Natural killer cell (primary cell): Measurements from ENCODE around the gene GRK2. TPM values are rescaled to one million over a fixed set of nuclear protein-coding genes. Genes with fewer than 3 reads are reported as not detected.

Experiments used
- ATAC-seq, 3 donors: fragments of 150-1000 bp in 2 of 3; fragments of 200-7000 bp in 1 of 3; cut with Tn5 transposase; 1 replicate in 1 of 3; 2 replicates in 2 of 3; pipeline ENCODE4 v1.10.0; 2021; ENCODE audit warnings: mild to moderate bottlenecking in 2 of 3, moderate library complexity in 2 of 3
- DNase-seq, 2 donors: peaks; one replicate each; pipeline versions ENCODE4 v3.0.0 to v3.0.0-alpha.2; 2013 to 2021; ENCODE audit warnings: mixed read lengths in 1 of 2
- H3K27ac ChIP-seq: one replicate; pipeline ENCODE4 v1.5.1; 2013; ENCODE audit warnings: mild to moderate bottlenecking, low read length
- H3K27me3 ChIP-seq: one replicate; pipeline ENCODE4 v1.6.1; 2013; ENCODE audit warnings: low read length; ENCODE audit not compliant: control insufficient read depth, insufficient read depth
- H3K36me3 ChIP-seq: one replicate; pipeline ENCODE4 v1.6.1; 2013; ENCODE audit warnings: low read length; ENCODE audit not compliant: control insufficient read depth, insufficient read depth
- H3K4me1 ChIP-seq: one replicate; pipeline ENCODE4 v1.6.1; 2013; ENCODE audit warnings: low read length; ENCODE audit not compliant: control insufficient read depth, insufficient read depth
- H3K4me3 ChIP-seq: one replicate; pipeline ENCODE4 v1.5.1; 2013; ENCODE audit warnings: low read length
- H3K9me3 ChIP-seq: one replicate; pipeline ENCODE4 v1.6.1; 2013; ENCODE audit warnings: low read length; ENCODE audit not compliant: control insufficient read depth, insufficient read depth
- H3K27ac Mint-ChIP-seq, 2 donors: one replicate each; pipeline ENCODE4 v1.8.0; 2022; ENCODE audit warnings: mild to moderate bottlenecking in 2 of 2, mixed read lengths in 2 of 2, moderate library complexity in 1 of 2
- H3K27me3 Mint-ChIP-seq, 2 donors: one replicate each; pipeline ENCODE4 v1.8.0; 2022; ENCODE audit warnings: low read depth in 2 of 2, mixed read lengths in 2 of 2
- H3K36me3 Mint-ChIP-seq: one replicate; pipeline ENCODE4 v1.8.0; 2022; ENCODE audit warnings: mixed read lengths
- H3K4me1 Mint-ChIP-seq, 2 donors: one replicate each; pipeline ENCODE4 v1.8.0; 2022; ENCODE audit warnings: mixed read lengths in 2 of 2
- H3K4me3 Mint-ChIP-seq: one replicate; pipeline ENCODE4 v1.8.0; 2022; ENCODE audit warnings: mild to moderate bottlenecking, moderate library complexity, mixed read lengths
- H3K9me3 Mint-ChIP-seq, 2 donors: one replicate each; pipeline ENCODE4 v1.8.0; 2022; ENCODE audit warnings: mixed read lengths in 2 of 2
- CTCF ChIP-seq: fragments of 200-600 bp; IDR thresholded peaks from one replicate; pipeline ENCODE4 v1.8.0; 2022; ENCODE audit warnings: antibody characterized with exemption
- whole genome bisulfite sequencing: methylation state at CpG from one replicate; pipeline ENCODE4 v1.1.7; 2013; ENCODE audit warnings: missing lambda C conversion rate; ENCODE audit not compliant: insufficient coverage; 5-methylcytosine and 5-hydroxymethylcytosine counted together
- intact Hi-C: fragments of 100-400 bp; cut with micrococcal nuclease; formaldehyde crosslinking; loops from one replicate; pipeline ENCODE4 v1.14.2; 2022
- total RNA-seq, 4 donors: library from RNA; stranded (reverse); fragments of 120-200 nt in 1 of 4; gene quantifications; one replicate each; pipeline versions ENCODE4 v1.2.3 to v1.2.4, GENCODE V29; 2013 to 2022

Gene GRK2
- total RNA-seq, 3 donors from 2014 or later (not counting 1 experiment from before 2014, with no cell fraction given), result 390 to 482 (median 441) TPM

- DNase-seq (no peak), ATAC-seq (no peak)
- no peak for TF ChIP-seq CTCF
- Histone ChIP-seq H3K36me3 (peaks cover 15% of the 10 kb centered on the region), H3K27ac (no peak overlapping the region), H3K4me3 (no peak overlapping the region), H3K4me1 (peaks cover 32% of the 10 kb centered on the region), H3K27me3 (no peaks in the 10 kb centered on the region), H3K9me3 (no peaks in the 10 kb centered on the region)
- Mint-ChIP-seq H3K36me3 (no peaks in the 10 kb centered on the region), H3K27ac (no peak overlapping the region), H3K4me3 (no peak overlapping the region), H3K9me3 (no peaks in the 10 kb centered on the region), H3K4me1 (peaks cover 18 to 25% of the 10 kb centered on the region in 2 donors), H3K27me3 (no peaks in the 10 kb centered on the region)
- WGBS, result 95% methylated on average over 11 of the region's 11 CpGs
- intact Hi-C loops, result no loop called here
These were observed 42.9 kb downstream of the GRK2 start for GRCh38 chr11:67309166-67309565.

DNA sequence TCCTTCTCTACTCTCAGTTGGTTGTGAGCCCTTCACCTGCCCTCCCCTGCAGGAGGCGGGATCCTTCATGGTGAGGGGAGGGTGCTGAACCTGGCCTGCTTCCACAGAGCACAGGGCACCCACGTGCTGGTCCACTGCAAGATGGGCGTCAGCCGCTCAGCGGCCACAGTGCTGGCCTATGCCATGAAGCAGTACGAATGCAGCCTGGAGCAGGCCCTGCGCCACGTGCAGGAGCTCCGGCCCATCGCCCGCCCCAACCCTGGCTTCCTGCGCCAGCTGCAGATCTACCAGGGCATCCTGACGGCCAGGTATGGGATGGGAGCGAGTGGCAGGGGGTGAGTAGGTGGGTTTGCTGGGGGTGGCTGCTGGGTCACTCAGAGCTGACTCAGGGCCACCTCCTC lies 43.4 kb downstream of the GRK2 start:
- H3K4me3 ChIP-seq, result no peak overlapping the region
- Mint-ChIP-seq H3K27me3 (no peaks in the 10 kb centered on the region), H3K4me3 (no peak overlapping the region), H3K9me3 (no peaks in the 10 kb centered on the region), H3K4me1 (peaks cover 15 to 23% of the 10 kb centered on the region in 2 donors), H3K36me3 (no peaks in the 10 kb centered on the region), H3K27ac (no peak overlapping the region)
- peaks cover 27% of the 10 kb centered on the region for H3K4me1 ChIP-seq
- intact Hi-C loops, result no loop called here
- ATAC-seq (no peak), DNase-seq (no peak)
- no peak for TF ChIP-seq CTCF
- no peaks in the 10 kb centered on the region for H3K27me3 ChIP-seq
- WGBS, result 95% methylated on average over 14 of the region's 14 CpGs
- peaks cover 15% of the 10 kb centered on the region for H3K36me3 ChIP-seq
- H3K9me3 ChIP-seq, result no peaks in the 10 kb centered on the region
- no peak overlapping the region for H3K27ac ChIP-seq

DNA sequence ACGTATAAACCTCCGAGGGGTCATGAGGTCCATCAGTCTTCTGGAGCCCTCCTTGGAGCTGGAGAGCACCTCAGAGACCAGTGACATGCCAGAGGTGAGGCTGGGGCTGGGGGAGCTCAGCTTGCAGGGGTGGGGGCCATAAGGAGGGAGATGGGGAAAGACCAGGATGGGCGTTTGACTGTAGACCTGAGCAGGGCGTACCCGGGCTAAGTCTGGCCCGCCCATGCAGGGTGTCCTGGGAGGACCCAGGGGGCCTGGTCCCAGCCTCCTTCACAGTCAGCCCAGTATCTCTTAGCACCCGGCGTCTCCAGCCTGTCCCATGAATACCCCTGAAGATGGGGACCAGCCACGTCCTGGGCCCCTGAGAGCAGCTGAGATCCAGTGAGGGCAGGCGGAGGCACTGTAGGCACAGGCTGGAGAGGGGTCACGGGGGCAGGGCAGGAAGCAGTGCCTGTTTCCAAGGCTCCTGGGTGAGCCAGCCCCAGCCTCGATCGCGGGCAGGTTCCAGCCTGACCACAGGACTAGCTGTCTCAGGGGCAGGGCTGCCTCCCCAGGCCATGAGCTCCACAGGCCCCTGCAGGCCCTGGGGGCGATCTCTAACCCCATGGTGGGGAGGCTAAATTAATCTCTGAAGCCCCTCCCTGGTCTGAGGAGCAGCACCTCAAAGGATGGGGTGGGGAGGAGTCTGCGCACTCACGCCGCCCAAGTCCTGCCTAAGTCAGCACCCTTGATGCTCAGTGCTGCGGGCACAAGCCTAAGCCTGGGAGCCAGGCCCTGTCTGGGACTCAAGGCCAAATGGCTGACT lies 44.2 kb downstream of the GRK2 start:
- Mint-ChIP-seq H3K4me1 (peaks cover 13 to 20% of the 10 kb centered on the region in 2 donors), H3K36me3 (no peaks in the 10 kb centered on the region), H3K27me3 (no peaks in the 10 kb centered on the region), H3K4me3 (no peak overlapping the region), H3K9me3 (no peaks in the 10 kb centered on the region), H3K27ac (no peak overlapping the region)
- 95% methylated on average over 19 of the region's 19 CpGs for WGBS
- peaks cover 15% of the 10 kb centered on the region for H3K36me3 ChIP-seq
- H3K4me3 ChIP-seq, result no peak overlapping the region
- DNase-seq (no peak), ATAC-seq (no peak)
- no peak for TF ChIP-seq CTCF
- intact Hi-C loops, result no loop called here
- no peak overlapping the region for H3K27ac ChIP-seq
- H3K9me3 ChIP-seq, result no peaks in the 10 kb centered on the region
- peaks cover 23% of the 10 kb centered on the region for H3K4me1 ChIP-seq
- no peaks in the 10 kb centered on the region for H3K27me3 ChIP-seq
